ENCODE measurements around the gene CLHC1.
A peak's percentile ranks its signal among the peaks of the same experiment; 100 is the strongest.
"Not testable (repeated sequence)": the region's sequence is repeated elsewhere in the genome, so short reads cannot be mapped to it uniquely, and the experiment has no call there.

The CLHC1 gene

DNA sequence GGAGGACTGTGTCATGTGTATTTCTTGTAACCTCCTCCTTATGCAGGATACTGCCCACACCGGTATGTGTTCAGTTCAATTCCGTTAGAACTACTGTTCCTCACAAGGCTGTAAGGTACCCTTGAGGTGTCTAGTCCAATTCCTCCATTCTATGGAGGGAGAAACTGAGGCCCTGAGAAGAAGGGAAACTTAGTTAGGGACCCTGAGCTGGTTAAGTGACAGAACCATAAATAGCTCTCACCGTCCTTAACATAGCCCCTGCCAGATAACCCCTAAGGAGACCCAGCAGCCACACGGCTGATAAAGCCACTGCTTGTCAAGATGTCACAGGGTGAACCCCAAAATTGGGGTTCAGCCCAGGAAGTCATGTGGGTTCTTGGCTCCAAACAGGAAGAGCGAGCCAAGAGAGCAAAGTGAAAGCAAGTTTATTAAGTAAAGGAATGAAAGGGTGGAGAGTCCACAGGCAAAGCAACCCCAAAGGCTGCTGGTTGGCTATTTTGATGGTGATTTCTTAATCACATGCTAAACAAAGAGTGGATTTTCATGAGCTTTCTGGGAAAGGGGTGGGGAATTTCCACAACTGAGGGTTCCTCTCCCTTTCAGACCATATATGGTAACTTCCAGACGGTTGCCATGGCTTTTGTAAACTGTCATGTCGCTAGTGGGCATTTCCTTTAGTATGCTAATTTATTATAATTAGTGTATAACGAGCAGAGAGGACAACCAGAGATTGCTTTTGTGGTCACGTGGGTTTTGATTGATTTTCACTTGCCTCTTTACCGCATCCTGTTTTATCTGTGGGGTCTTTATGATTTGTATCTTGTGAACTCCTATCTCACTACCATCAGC, 98.4 kb downstream of the CLHC1 start:
- TF ChIP-seq, protein P1, sequence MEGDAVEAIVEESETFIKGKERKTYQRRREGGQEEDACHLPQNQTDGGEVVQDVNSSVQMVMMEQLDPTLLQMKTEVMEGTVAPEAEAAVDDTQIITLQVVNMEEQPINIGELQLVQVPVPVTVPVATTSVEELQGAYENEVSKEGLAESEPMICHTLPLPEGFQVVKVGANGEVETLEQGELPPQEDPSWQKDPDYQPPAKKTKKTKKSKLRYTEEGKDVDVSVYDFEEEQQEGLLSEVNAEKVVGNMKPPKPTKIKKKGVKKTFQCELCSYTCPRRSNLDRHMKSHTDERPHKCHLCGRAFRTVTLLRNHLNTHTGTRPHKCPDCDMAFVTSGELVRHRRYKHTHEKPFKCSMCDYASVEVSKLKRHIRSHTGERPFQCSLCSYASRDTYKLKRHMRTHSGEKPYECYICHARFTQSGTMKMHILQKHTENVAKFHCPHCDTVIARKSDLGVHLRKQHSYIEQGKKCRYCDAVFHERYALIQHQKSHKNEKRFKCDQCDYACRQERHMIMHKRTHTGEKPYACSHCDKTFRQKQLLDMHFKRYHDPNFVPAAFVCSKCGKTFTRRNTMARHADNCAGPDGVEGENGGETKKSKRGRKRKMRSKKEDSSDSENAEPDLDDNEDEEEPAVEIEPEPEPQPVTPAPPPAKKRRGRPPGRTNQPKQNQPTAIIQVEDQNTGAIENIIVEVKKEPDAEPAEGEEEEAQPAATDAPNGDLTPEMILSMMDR (IDR thresholded peaks at IDR 0.05; ENCODE audit: low read length) = no peak
- TF ChIP-seq EZH2 (IDR thresholded peaks at IDR 0.05; ENCODE audit: borderline replicate concordance, low read length) = no peak
- Histone ChIP-seq H3K4me2 (ENCODE audit: low read length) (peak overlapping the region; percentile 46), H3K36me3 (ENCODE audit: insufficient read depth, low read length) (no peaks in the 10 kb centered on the region), H4K20me1 (ENCODE audit: insufficient read depth, low read length) (no peaks in the 10 kb centered on the region), H3K9me3 (ENCODE audit: low read length) (no peaks in the 10 kb centered on the region), H3K9me2 (ENCODE audit: low read depth, low read length) (no peaks in the 10 kb centered on the region), H3K4me3 (ENCODE audit: low read depth, low read length, poor library complexity, severe bottlenecking) (peak overlapping the region; percentile 24), H3K9ac (ENCODE audit: low read length) (no peak overlapping the region), H3K27me3 (ENCODE audit: insufficient read depth, low read length) (no peaks in the 10 kb centered on the region), H3F3A (ENCODE audit: insufficient read depth, low read length) (no peaks in the 10 kb centered on the region), H3K4me1 (ENCODE audit: insufficient read depth, low read length, severe bottlenecking) (peaks cover 15% of the 10 kb centered on the region), H2AFZ (ENCODE audit: low read length) (peak overlapping the region; percentile 84), H3K27ac (ENCODE audit: low read depth, low read length, poor library complexity, severe bottlenecking) (no peak overlapping the region), H3K79me2 (ENCODE audit: insufficient read depth, low read length) (no peaks in the 10 kb centered on the region)

DNA sequence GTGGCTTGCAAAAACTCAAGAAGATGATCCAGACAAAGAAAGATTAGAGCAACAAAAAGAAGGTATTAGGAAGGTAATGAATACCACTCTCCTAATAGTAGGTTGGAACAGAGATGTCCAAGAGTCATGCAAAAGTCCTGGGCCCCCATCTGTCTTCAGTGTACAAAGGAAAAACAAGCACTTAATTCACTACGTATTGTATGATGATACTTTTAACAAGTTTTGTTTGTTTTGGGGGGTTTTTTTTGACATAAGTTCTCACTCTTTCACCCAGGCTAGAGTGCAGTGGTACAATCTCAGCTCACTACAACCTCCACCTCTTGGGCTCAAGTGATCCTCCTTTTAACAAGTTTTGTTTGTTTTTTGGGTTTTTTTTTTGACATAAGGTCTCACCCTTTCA, 101.2 kb downstream of the CLHC1 start:
- no peak overlapping the region for H2AFZ ChIP-seq (ENCODE audit: low read length)
- H4K20me1 ChIP-seq (ENCODE audit: insufficient read depth, low read length) = no peaks in the 10 kb centered on the region
- H3K36me3 ChIP-seq (ENCODE audit: insufficient read depth, low read length) = no peaks in the 10 kb centered on the region
- no peaks in the 10 kb centered on the region for H3F3A ChIP-seq (ENCODE audit: insufficient read depth, low read length)
- H3K4me1 ChIP-seq (ENCODE audit: insufficient read depth, low read length, severe bottlenecking) = peaks cover 15% of the 10 kb centered on the region
- TF ChIP-seq, protein P1 (IDR thresholded peaks at IDR 0.05; ENCODE audit: low read length) = no peak
- TF ChIP-seq EZH2 (IDR thresholded peaks at IDR 0.05; ENCODE audit: borderline replicate concordance, low read length) = no peak
- no peak overlapping the region for H3K4me2 ChIP-seq (ENCODE audit: low read length)
- no peaks in the 10 kb centered on the region for H3K9me3 ChIP-seq (ENCODE audit: low read length)
- no peaks in the 10 kb centered on the region for H3K79me2 ChIP-seq (ENCODE audit: insufficient read depth, low read length)
- no peak overlapping the region for H3K4me3 ChIP-seq (ENCODE audit: low read depth, low read length, poor library complexity, severe bottlenecking)
- no peak overlapping the region for H3K27ac ChIP-seq (ENCODE audit: low read depth, low read length, poor library complexity, severe bottlenecking)
- no peaks in the 10 kb centered on the region for H3K9me2 ChIP-seq (ENCODE audit: low read depth, low read length)
- no peak overlapping the region for H3K9ac ChIP-seq (ENCODE audit: low read length)
- H3K27me3 ChIP-seq (ENCODE audit: insufficient read depth, low read length) = no peaks in the 10 kb centered on the region

DNA sequence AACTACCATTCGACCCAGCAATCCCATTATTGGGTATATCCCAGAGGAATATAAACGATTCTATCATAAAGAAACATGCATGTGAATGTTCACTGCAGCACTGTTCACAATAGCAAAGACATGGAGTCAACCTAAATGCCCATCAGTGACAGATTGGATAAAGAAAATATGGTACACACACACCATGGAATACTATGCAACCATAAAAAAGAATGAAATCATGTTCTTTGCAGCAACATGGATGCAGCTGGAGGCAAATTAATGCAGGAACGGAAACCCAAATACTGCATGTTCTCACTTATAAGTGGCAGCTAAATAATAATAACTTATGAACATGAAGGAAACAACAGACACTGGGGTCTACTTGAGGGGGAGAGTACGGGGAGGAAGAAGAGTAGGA, 105.5 kb downstream of the CLHC1 start:
- not testable (repeated sequence) for H3K9ac ChIP-seq (ENCODE audit: low read length); H4K20me1 ChIP-seq (ENCODE audit: insufficient read depth, low read length); H3K36me3 ChIP-seq (ENCODE audit: insufficient read depth, low read length); H3K27ac ChIP-seq (ENCODE audit: low read depth, low read length, poor library complexity, severe bottlenecking); H3K4me2 ChIP-seq (ENCODE audit: low read length); H3F3A ChIP-seq (ENCODE audit: insufficient read depth, low read length); H3K4me3 ChIP-seq (ENCODE audit: low read depth, low read length, poor library complexity, severe bottlenecking); H3K9me2 ChIP-seq (ENCODE audit: low read depth, low read length); H3K79me2 ChIP-seq (ENCODE audit: insufficient read depth, low read length); H3K4me1 ChIP-seq (ENCODE audit: insufficient read depth, low read length, severe bottlenecking); H3K9me3 ChIP-seq (ENCODE audit: low read length); H2AFZ ChIP-seq (ENCODE audit: low read length); H3K27me3 ChIP-seq (ENCODE audit: insufficient read depth, low read length)

All from OCI-LY1 (cell line).